Liver (tissue), 9 donors: ENCODE measurements around the gene IPPK. TPM values are rescaled to one million over a fixed set of nuclear protein-coding genes. Genes with fewer than 3 reads are reported as not detected.
"Not testable (repeated sequence)": the region's sequence is repeated elsewhere in the genome, so short reads cannot be mapped to it uniquely, and the experiment has no call there.

Source experiments
- DNase-seq: peaks from one replicate; pipeline ENCODE4 v3.0.0-alpha.2; 2017; ENCODE audit warnings: low spot score
- H3K27ac ChIP-seq, 2 donors: one replicate each; pipeline ENCODE4 v1.7.0; 2013; ENCODE audit warnings: inconsistent platforms in 2 of 2, low read length in 2 of 2, control low read depth in 1 of 2, low read depth in 1 of 2, mild to moderate bottlenecking in 1 of 2
- H3K27me3 ChIP-seq, 4 donors: one replicate each; pipeline versions ENCODE4 v1.6.1 to v1.7.0; 2013; ENCODE audit warnings: low read length in 3 of 4, inconsistent platforms in 1 of 4, mild to moderate bottlenecking in 1 of 4, moderate library complexity in 1 of 4; ENCODE audit not compliant: control insufficient read depth in 4 of 4, insufficient read depth in 4 of 4
- H3K36me3 ChIP-seq, 4 donors: one replicate each; pipeline versions ENCODE4 v1.6.1 to v1.7.0; 2013; ENCODE audit warnings: low read length in 3 of 4, mild to moderate bottlenecking in 3 of 4, low read depth in 1 of 4, moderate library complexity in 1 of 4; ENCODE audit not compliant: control insufficient read depth in 4 of 4, insufficient read depth in 3 of 4
- H3K4me1 ChIP-seq, 4 donors: one replicate each; pipeline versions ENCODE4 v1.6.1 to v1.7.0; 2013; ENCODE audit warnings: low read length in 3 of 4, mild to moderate bottlenecking in 3 of 4, moderate library complexity in 1 of 4; ENCODE audit not compliant: control insufficient read depth in 4 of 4, insufficient read depth in 4 of 4
- H3K4me3 ChIP-seq, 3 donors: one replicate each; pipeline versions ENCODE4 v1.6.1 to v1.7.0; 2013; ENCODE audit warnings: low read length in 3 of 3, control low read depth in 1 of 3, low read depth in 1 of 3, mild to moderate bottlenecking in 1 of 3
- H3K9ac ChIP-seq, 2 donors: one replicate each; pipeline ENCODE4 v1.7.0; 2013; ENCODE audit warnings: low read length in 2 of 2, mild to moderate bottlenecking in 2 of 2, moderate library complexity in 2 of 2, control low read depth in 1 of 2, low read depth in 1 of 2
- H3K9me3 ChIP-seq, 4 donors: one replicate each; pipeline versions ENCODE4 v1.6.1 to v1.7.0; 2013; ENCODE audit warnings: low read length in 3 of 4; ENCODE audit not compliant: control insufficient read depth in 4 of 4
- CTCF ChIP-seq: fragments of 150-350 bp; IDR thresholded peaks from 2 replicates; pipeline ENCODE4 v1.5.1; 2017; ENCODE audit warnings: improper control_type of control experiment, low read depth, low read length; ENCODE audit not compliant: missing input control
- FOXA1 ChIP-seq: IDR thresholded peaks from 2 replicates; pipeline ENCODE4 v1.6.1; 2016; ENCODE audit warnings: antibody characterized with exemption
- GABPA ChIP-seq, 2 donors: IDR thresholded peaks in 1 of 2; conservative IDR thresholded peaks in 1 of 2; 2 replicates each; pipeline ENCODE4 v1.6.1; 2016; ENCODE audit warnings: antibody characterized with exemption in 2 of 2, mild to moderate bottlenecking in 1 of 2, moderate library complexity in 1 of 2
- MAX ChIP-seq: IDR thresholded peaks from 2 replicates; pipeline ENCODE4 v1.6.1; 2016; ENCODE audit warnings: antibody characterized with exemption
- NR2F2 ChIP-seq: IDR thresholded peaks from 2 replicates; pipeline ENCODE4 v1.6.1; 2016; ENCODE audit warnings: antibody characterized with exemption
- RAD21 ChIP-seq, 2 donors: IDR thresholded peaks; 2 replicates each; pipeline ENCODE4 v1.6.1; 2016; ENCODE audit warnings: antibody characterized with exemption in 2 of 2, mild to moderate bottlenecking in 2 of 2
- REST ChIP-seq: IDR thresholded peaks from 2 replicates; pipeline ENCODE4 v1.6.1; 2016; ENCODE audit warnings: antibody characterized with exemption, mild to moderate bottlenecking
- RXRA ChIP-seq, 2 donors: IDR thresholded peaks; 2 replicates each; pipeline ENCODE4 v1.6.1; 2017 to 2018; ENCODE audit warnings: antibody characterized with exemption in 2 of 2, mild to moderate bottlenecking in 1 of 2
- SP1 ChIP-seq: IDR thresholded peaks from 2 replicates; pipeline ENCODE4 v1.6.1; 2018; ENCODE audit warnings: antibody characterized with exemption, mild to moderate bottlenecking
- TAF1 ChIP-seq: conservative IDR thresholded peaks from 2 replicates; pipeline ENCODE4 v1.6.1; 2016; ENCODE audit warnings: antibody characterized with exemption, mild to moderate bottlenecking
- YY1 ChIP-seq: IDR thresholded peaks from 2 replicates; pipeline ENCODE4 v1.6.1; 2016; ENCODE audit warnings: antibody characterized with exemption, mild to moderate bottlenecking
- ZBTB33 ChIP-seq: IDR thresholded peaks from 2 replicates; pipeline ENCODE4 v1.6.1; 2016; ENCODE audit warnings: antibody characterized with exemption
- WGBS: extraction: QIAGEN DNeasy Blood & Tissue Kit; methylation state at CpG from one replicate; pipeline ENCODE4 v1.1.7; 2013; 5-methylcytosine and 5-hydroxymethylcytosine counted together
- polyA plus RNA-seq, 2 donors: library from polyadenylated mRNA; stranded (reverse) in 1 of 2; unstranded in 1 of 2; fragments of 200-250 nt in 1 of 2; fragments of >200 nt in 1 of 2; fragmentation: Nextera tagmentation in 1 of 2; extraction: Ambion mirVana in 1 of 2; gene quantifications; one replicate each; pipeline versions ENCODE4 v1.2.1 to v1.2.3, GENCODE V29; 2013 to 2015
- total RNA-seq, 2 donors: library from RNA; depleted of rRNA; stranded (reverse); fragments of >200 nt; gene quantifications; one replicate each; pipeline ENCODE4 v1.2.3, GENCODE V29; 2014
- donor health status: healthy.
- donor health status: healthy.
- donor health status: healthy.
- donor health status: healthy.
- donor health status: healthy.

Gene IPPK
- total and polyA plus RNA-seq, 4 donors: 2.1 to 5.9 (median 3.6) TPM

- TF ChIP-seq REST (no peak), CTCF (no peak), YY1 (no peak), SP1 (no peak), RXRA (IDR thresholded peaks at IDR 0.05) (no peak)
Measured at GRCh38 chr9:92627651-92628050, 42.3 kb downstream of the IPPK start (continued).

GRCh38 chr9:92626484-92626883, 43.4 kb downstream of the IPPK start:
- Histone ChIP-seq H3K36me3 (peaks cover 0 to 5% (median 3%) of the 10 kb centered on the region in 4 donors), H3K4me1 (peaks cover 1 to 18% (median 4%) of the 10 kb centered on the region in 4 donors), H3K27ac (no peak overlapping the region), H3K9ac (no peak overlapping the region), H3K4me3 (no peak overlapping the region), H3K27me3 (no peaks in the 10 kb centered on the region), H3K9me3 (no peaks in the 10 kb centered on the region)
- no peak for TF ChIP-seq NR2F2
- no peak for TF ChIP-seq TAF1
- TF ChIP-seq MAX: no peak
- TF ChIP-seq RAD21 (IDR thresholded peaks at IDR 0.05): no peak
- TF ChIP-seq ZBTB33: no peak
- no peak for TF ChIP-seq FOXA1
- no peak for TF ChIP-seq YY1
- TF ChIP-seq GABPA (IDR thresholded peaks at IDR 0.05 in 1 of 2, conservative IDR thresholded peaks at IDR 0.05 in 1 of 2): no peak
- DNase-seq: no peak

- not testable (repeated sequence) for DNase-seq, H3K9ac ChIP-seq, H3K9me3 ChIP-seq, H3K27me3 ChIP-seq, H3K4me3 ChIP-seq, H3K36me3 ChIP-seq
- H3K4me1 ChIP-seq: peaks cover 1 to 20% (median 7%) of the 10 kb centered on the region in 4 donors
- 98% methylated on average over 3 of the region's 3 CpGs for WGBS
- H3K27ac ChIP-seq: peak overlapping the region in 1 of 2 donors; percentile 25
Measured at GRCh38 chr9:92623936-92624335, 46.0 kb downstream of the IPPK start.
